ENCODE data around the gene FGF14.

GRCh38 chr13:102311901-102312300 lies 89.9 kb downstream of the FGF14 start:
- TF ChIP-seq CTCF (IDR thresholded peaks at IDR 0.05) (no peak), EZH2phosphoT487 (IDR thresholded peaks at IDR 0.05) (no peak), EZH2 (IDR thresholded peaks at IDR 0.05) (no peak)

Measured in neural progenitor cell (in vitro differentiated cells).